ENCODE data around the gene TRIO.

The TRIO gene

GRCh38 chr5:14309878-14310531 is 166.9 kb downstream of the TRIO start:
- H3K4me1 ChIP-seq (ENCODE audit: control insufficient read depth in 2 of 2, insufficient read depth in 2 of 2, low read length in 2 of 2), result peaks cover 0 to 3% of the 10 kb centered on the region in 2 donors
- H3K27ac ChIP-seq (ENCODE audit: low read depth in 2 of 2, low read length in 2 of 2), result no peak overlapping the region
- H3K4me3 ChIP-seq (ENCODE audit: low read length in 2 of 2), result no peak overlapping the region
- no peak overlapping the region for H3K9ac ChIP-seq (ENCODE audit: low read depth in 1 of 2, low read length in 2 of 2)
- H3K27me3 ChIP-seq (ENCODE audit: control insufficient read depth in 2 of 2, insufficient read depth in 2 of 2, low read length in 2 of 2), result no peaks in the 10 kb centered on the region
- peaks cover 46% of the 10 kb centered on the region in 2 donors for H3K36me3 ChIP-seq (ENCODE audit: control insufficient read depth in 2 of 2, insufficient read depth in 2 of 2, low read length in 2 of 2)
- H3K9me3 ChIP-seq (ENCODE audit: control insufficient read depth in 2 of 2, low read length in 2 of 2), result no peaks in the 10 kb centered on the region

DNA sequence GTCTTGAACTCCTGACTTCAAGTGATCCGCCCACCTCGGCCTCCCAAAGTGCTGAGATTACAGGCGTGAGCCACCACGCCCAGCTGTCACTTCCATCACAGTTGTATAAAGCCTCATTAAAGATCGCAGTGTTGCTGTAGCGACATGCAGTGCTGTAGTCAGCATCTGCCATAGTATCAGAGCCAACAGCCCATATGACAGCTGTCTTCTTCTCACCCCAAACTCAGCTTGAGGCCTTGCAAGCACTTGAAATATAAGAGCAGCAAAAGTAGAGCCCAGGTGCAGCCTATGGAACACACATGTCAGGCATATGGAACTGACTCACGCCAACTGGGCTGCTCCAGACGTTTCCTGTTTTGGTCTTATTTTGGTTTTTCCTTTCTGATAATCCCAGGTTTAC is 167.8 kb downstream of the TRIO start:
- Histone ChIP-seq H3K36me3 (ENCODE audit: control insufficient read depth in 2 of 2, insufficient read depth in 2 of 2, low read length in 2 of 2) (peaks cover 37 to 38% of the 10 kb centered on the region in 2 donors), H3K9me3 (ENCODE audit: control insufficient read depth in 2 of 2, low read length in 2 of 2) (no peaks in the 10 kb centered on the region), H3K4me1 (ENCODE audit: control insufficient read depth in 2 of 2, insufficient read depth in 2 of 2, low read length in 2 of 2) (peaks cover 0 to 3% of the 10 kb centered on the region in 2 donors), H3K27ac (ENCODE audit: low read depth in 2 of 2, low read length in 2 of 2) (no peak overlapping the region), H3K27me3 (ENCODE audit: control insufficient read depth in 2 of 2, insufficient read depth in 2 of 2, low read length in 2 of 2) (no peaks in the 10 kb centered on the region), H3K9ac (ENCODE audit: low read depth in 1 of 2, low read length in 2 of 2) (no peak overlapping the region), H3K4me3 (ENCODE audit: low read length in 2 of 2) (no peak overlapping the region)

GRCh38 chr5:14313986-14314690 is 171.0 kb downstream of the TRIO start:
- Histone ChIP-seq H3K4me3 (ENCODE audit: low read length in 2 of 2) (no peak overlapping the region), H3K36me3 (ENCODE audit: control insufficient read depth in 2 of 2, insufficient read depth in 2 of 2, low read length in 2 of 2) (peaks cover 41 to 46% of the 10 kb centered on the region in 2 donors), H3K27ac (ENCODE audit: low read depth in 2 of 2, low read length in 2 of 2) (no peak overlapping the region), H3K9me3 (ENCODE audit: control insufficient read depth in 2 of 2, low read length in 2 of 2) (no peaks in the 10 kb centered on the region), H3K4me1 (ENCODE audit: control insufficient read depth in 2 of 2, insufficient read depth in 2 of 2, low read length in 2 of 2) (peaks cover 0 to 3% of the 10 kb centered on the region in 2 donors), H3K9ac (ENCODE audit: low read depth in 1 of 2, low read length in 2 of 2) (no peak overlapping the region), H3K27me3 (ENCODE audit: control insufficient read depth in 2 of 2, insufficient read depth in 2 of 2, low read length in 2 of 2) (no peaks in the 10 kb centered on the region)

- H3K4me3 ChIP-seq (ENCODE audit: low read length in 2 of 2), result no peak overlapping the region
- H3K9ac ChIP-seq (ENCODE audit: low read depth in 1 of 2, low read length in 2 of 2), result no peak overlapping the region
- H3K27ac ChIP-seq (ENCODE audit: low read depth in 2 of 2, low read length in 2 of 2), result no peak overlapping the region
- H3K27me3 ChIP-seq (ENCODE audit: control insufficient read depth in 2 of 2, insufficient read depth in 2 of 2, low read length in 2 of 2), result no peaks in the 10 kb centered on the region
- H3K36me3 ChIP-seq (ENCODE audit: control insufficient read depth in 2 of 2, insufficient read depth in 2 of 2, low read length in 2 of 2), result peaks cover 36 to 38% of the 10 kb centered on the region in 2 donors
- H3K4me1 ChIP-seq (ENCODE audit: control insufficient read depth in 2 of 2, insufficient read depth in 2 of 2, low read length in 2 of 2), result peaks cover 0 to 3% of the 10 kb centered on the region in 2 donors
- no peaks in the 10 kb centered on the region for H3K9me3 ChIP-seq (ENCODE audit: control insufficient read depth in 2 of 2, low read length in 2 of 2)
Measured at GRCh38 chr5:14316471-14316870, 173.3 kb downstream of the TRIO start.

GRCh38 chr5:14319102-14319501 is 176.0 kb downstream of the TRIO start:
- no peak overlapping the region for H3K27ac ChIP-seq (ENCODE audit: low read depth in 2 of 2, low read length in 2 of 2)
- peaks cover 33 to 42% of the 10 kb centered on the region in 2 donors for H3K36me3 ChIP-seq (ENCODE audit: control insufficient read depth in 2 of 2, insufficient read depth in 2 of 2, low read length in 2 of 2)
- no peak overlapping the region for H3K4me3 ChIP-seq (ENCODE audit: low read length in 2 of 2)
- no peaks in the 10 kb centered on the region for H3K9me3 ChIP-seq (ENCODE audit: control insufficient read depth in 2 of 2, low read length in 2 of 2)
- H3K4me1 ChIP-seq (ENCODE audit: control insufficient read depth in 2 of 2, insufficient read depth in 2 of 2, low read length in 2 of 2), result no peaks in the 10 kb centered on the region
- H3K9ac ChIP-seq (ENCODE audit: low read depth in 1 of 2, low read length in 2 of 2), result no peak overlapping the region
- H3K27me3 ChIP-seq (ENCODE audit: control insufficient read depth in 2 of 2, insufficient read depth in 2 of 2, low read length in 2 of 2), result no peaks in the 10 kb centered on the region

GRCh38 chr5:14321936-14322335 is 178.8 kb downstream of the TRIO start:
- H3K4me1 ChIP-seq (ENCODE audit: control insufficient read depth in 2 of 2, insufficient read depth in 2 of 2, low read length in 2 of 2), result no peaks in the 10 kb centered on the region
- no peak overlapping the region for H3K27ac ChIP-seq (ENCODE audit: low read depth in 2 of 2, low read length in 2 of 2)
- no peaks in the 10 kb centered on the region for H3K9me3 ChIP-seq (ENCODE audit: control insufficient read depth in 2 of 2, low read length in 2 of 2)
- no peaks in the 10 kb centered on the region for H3K27me3 ChIP-seq (ENCODE audit: control insufficient read depth in 2 of 2, insufficient read depth in 2 of 2, low read length in 2 of 2)
- H3K4me3 ChIP-seq (ENCODE audit: low read length in 2 of 2), result no peak overlapping the region
- H3K36me3 ChIP-seq (ENCODE audit: control insufficient read depth in 2 of 2, insufficient read depth in 2 of 2, low read length in 2 of 2), result peaks cover 31 to 40% of the 10 kb centered on the region in 2 donors
- H3K9ac ChIP-seq (ENCODE audit: low read depth in 1 of 2, low read length in 2 of 2), result no peak overlapping the region

GRCh38 chr5:14322437-14323187 is 179.5 kb downstream of the TRIO start:
- Histone ChIP-seq H3K4me3 (ENCODE audit: low read length in 2 of 2) (no peak overlapping the region), H3K36me3 (ENCODE audit: control insufficient read depth in 2 of 2, insufficient read depth in 2 of 2, low read length in 2 of 2) (peaks cover 26 to 35% of the 10 kb centered on the region in 2 donors)

DNA sequence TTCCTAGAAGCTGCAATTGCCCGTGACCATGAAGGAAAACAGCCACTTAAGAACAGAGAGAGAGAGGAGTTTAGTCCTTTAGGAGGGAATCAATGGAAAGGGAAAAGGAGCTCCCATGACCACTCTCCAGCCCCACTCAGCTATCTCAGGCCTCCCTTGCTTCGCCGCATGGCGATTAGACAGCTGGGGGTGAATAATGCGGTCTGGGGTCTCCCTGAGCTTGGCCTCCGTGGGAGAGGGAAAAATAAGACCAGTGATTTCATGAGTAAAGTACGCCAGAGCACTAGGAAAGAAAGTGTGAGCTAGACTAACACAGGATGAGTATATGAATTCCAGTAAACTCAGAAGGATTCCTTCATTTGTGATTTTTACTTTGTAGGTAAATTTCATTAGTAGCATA is 180.3 kb downstream of the TRIO start:
- Histone ChIP-seq H3K27me3 (ENCODE audit: control insufficient read depth in 2 of 2, insufficient read depth in 2 of 2, low read length in 2 of 2) (no peaks in the 10 kb centered on the region), H3K9me3 (ENCODE audit: control insufficient read depth in 2 of 2, low read length in 2 of 2) (no peaks in the 10 kb centered on the region), H3K4me1 (ENCODE audit: control insufficient read depth in 2 of 2, insufficient read depth in 2 of 2, low read length in 2 of 2) (no peaks in the 10 kb centered on the region), H3K4me3 (ENCODE audit: low read length in 2 of 2) (no peak overlapping the region), H3K9ac (ENCODE audit: low read depth in 1 of 2, low read length in 2 of 2) (no peak overlapping the region), H3K27ac (ENCODE audit: low read depth in 2 of 2, low read length in 2 of 2) (no peak overlapping the region), H3K36me3 (ENCODE audit: control insufficient read depth in 2 of 2, insufficient read depth in 2 of 2, low read length in 2 of 2) (peaks cover 27 to 39% of the 10 kb centered on the region in 2 donors)

More at GRCh38 chr5:14322437-14323187, 179.5 kb downstream of the TRIO start:
- Histone ChIP-seq H3K4me1 (ENCODE audit: control insufficient read depth in 2 of 2, insufficient read depth in 2 of 2, low read length in 2 of 2) (no peaks in the 10 kb centered on the region), H3K27ac (ENCODE audit: low read depth in 2 of 2, low read length in 2 of 2) (no peak overlapping the region), H3K27me3 (ENCODE audit: control insufficient read depth in 2 of 2, insufficient read depth in 2 of 2, low read length in 2 of 2) (no peaks in the 10 kb centered on the region), H3K9ac (ENCODE audit: low read depth in 1 of 2, low read length in 2 of 2) (no peak overlapping the region), H3K9me3 (ENCODE audit: control insufficient read depth in 2 of 2, low read length in 2 of 2) (no peaks in the 10 kb centered on the region)

GRCh38 chr5:14325369-14325768 is 182.2 kb downstream of the TRIO start:
- Histone ChIP-seq H3K4me1 (ENCODE audit: control insufficient read depth in 2 of 2, insufficient read depth in 2 of 2, low read length in 2 of 2) (no peaks in the 10 kb centered on the region), H3K9ac (ENCODE audit: low read depth in 1 of 2, low read length in 2 of 2) (no peak overlapping the region), H3K4me3 (ENCODE audit: low read length in 2 of 2) (no peak overlapping the region), H3K9me3 (ENCODE audit: control insufficient read depth in 2 of 2, low read length in 2 of 2) (no peaks in the 10 kb centered on the region), H3K27ac (ENCODE audit: low read depth in 2 of 2, low read length in 2 of 2) (no peak overlapping the region), H3K27me3 (ENCODE audit: control insufficient read depth in 2 of 2, insufficient read depth in 2 of 2, low read length in 2 of 2) (no peaks in the 10 kb centered on the region), H3K36me3 (ENCODE audit: control insufficient read depth in 2 of 2, insufficient read depth in 2 of 2, low read length in 2 of 2) (peaks cover 29% of the 10 kb centered on the region in 2 donors)
